GM08714 (cell line): ENCODE data around the gene WNK4.

ENCODE experiments used
- H3K4me3 ChIP-seq: fragments of 200-500 bp; sonication (Bioruptor generic); 2 replicates; pipeline ENCODE4 v1.5.1; 2014; ENCODE audit warnings: mild to moderate bottlenecking, low read length, inconsistent platforms
- ZNF274 ChIP-seq: IDR thresholded peaks from 2 replicates; pipeline ENCODE4 v1.6.1; 2012; ENCODE audit warnings: mild to moderate bottlenecking, low read depth, low read length

WNK4 gene

GRCh38 chr17:42830971-42831370 lies 50.6 kb downstream of the WNK4 start:
- TF ChIP-seq ZNF274: no peak
- no peak overlapping the region for H3K4me3 ChIP-seq

- peak overlapping the region; percentile 95 for H3K4me3 ChIP-seq
- TF ChIP-seq ZNF274: no peak
These were observed 52.0 kb downstream of the WNK4 start for GRCh38 chr17:42832213-42832933.

- H3K4me3 ChIP-seq: peak within 1 kb of the TSS; percentile 95
- TF ChIP-seq ZNF274: no peak
These were observed 52.7 kb downstream of the WNK4 start, which contains the start of gene PSME3 for GRCh38 chr17:42832934-42833766. TSS of gene PSME3 (plus strand) at chr17:42833397. CDS start at chr17:42833632, 235 bp downstream.

GRCh38 chr17:42833767-42834422 lies 53.5 kb downstream of the WNK4 start:
- peak overlapping the region; percentile 95 for H3K4me3 ChIP-seq
- no peak for TF ChIP-seq ZNF274

GRCh38 chr17:42835732-42836131 lies 55.3 kb downstream of the WNK4 start:
- no peak overlapping the region for H3K4me3 ChIP-seq

GRCh38 chr17:42841975-42842685 lies 61.7 kb downstream of the WNK4 start:
- no peak for TF ChIP-seq ZNF274
- H3K4me3 ChIP-seq: no peak overlapping the region

More at GRCh38 chr17:42835732-42836131, 55.3 kb downstream of the WNK4 start:
- TF ChIP-seq ZNF274: no peak

- TF ChIP-seq ZNF274: no peak
- H3K4me3 ChIP-seq: no peak overlapping the region
These were observed 63.0 kb downstream of the WNK4 start for GRCh38 chr17:42843358-42843934.

GRCh38 chr17:42844271-42844670 lies 63.9 kb downstream of the WNK4 start, which contains the start of gene AOC2:
TSS of gene AOC2 (plus strand) at chr17:42844580. CDS start at chr17:42844627, 47 bp downstream.
- H3K4me3 ChIP-seq: no peak within 1 kb of the TSS
- no peak for TF ChIP-seq ZNF274

GRCh38 chr17:42844761-42845555 lies 64.5 kb downstream of the WNK4 start:
- H3K4me3 ChIP-seq: no peak overlapping the region
- TF ChIP-seq ZNF274: no peak

- H3K4me3 ChIP-seq: no peak overlapping the region
- no peak for TF ChIP-seq ZNF274
These were observed 65.1 kb downstream of the WNK4 start for GRCh38 chr17:42845556-42845917.

- H3K4me3 ChIP-seq: no peak overlapping the region
- no peak for TF ChIP-seq ZNF274
These were observed 65.6 kb downstream of the WNK4 start for GRCh38 chr17:42845918-42846593.
